A549 (cell line): Measurements from ENCODE around the gene CXorf49. TPM values are rescaled to one million over a fixed set of nuclear protein-coding genes. Genes with fewer than 3 reads are reported as not detected.

Experiments
- ATAC-seq, 2 experiments: fragments of 200-7000 bp in 1 of 2; fragments of >200 bp in 1 of 2; cut with Nextera tagmentation in 1 of 2; cut with Tn5 transposase in 1 of 2; 3 replicates each; pipeline versions ENCODE4 v1.8.0 to v1.9.1; 2018 to 2020; ENCODE audit warnings: mild to moderate bottlenecking in 1 of 2, moderate library complexity in 1 of 2
- CTCF ChIA-PET: fragments of 300-600 bp; sonication (Branson Sonifier 250); formaldehyde crosslinking; extraction: SDS; loops from one replicate; lab custom pipeline; 2021; ENCODE audit warnings: antibody characterized with exemption, inconsistent platforms; lab: Yijun Ruan, JAX
- POLR2A ChIA-PET: fragments of 350-600 bp; formaldehyde crosslinking; extraction: SDS; loops from one replicate; lab custom pipeline; 2021; ENCODE audit warnings: antibody characterized with exemption, inconsistent platforms; lab: Yijun Ruan, JAX
- DNase-seq, 2 experiments: peaks; one replicate each; pipeline versions ENCODE4 v3.0.0 to v3.0.0-alpha.2; 2011 to 2016; ENCODE audit warnings: low read depth in 1 of 2, low spot score in 1 of 2
- FAIRE-seq: peaks from 2 replicates; lab custom pipeline; 2011; peaks lifted over from hg19 to GRCh38; lab: Jason Lieb, UNC
- H3K27ac ChIP-seq, 2 experiments: fragments of >200 bp; sonication (Bioruptor Twin); formaldehyde crosslinking; 3 replicates each; pipeline ENCODE4 v1.5.1; 2016 to 2017
- H3K4me1 ChIP-seq: fragments of >200 bp; sonication (Bioruptor Twin); formaldehyde crosslinking; 3 replicates; pipeline ENCODE4 v1.6.1; 2016
- H3K4me2 ChIP-seq: fragments of >200 bp; sonication (Bioruptor Twin); formaldehyde crosslinking; 3 replicates; pipeline ENCODE4 v1.6.1; 2016
- H3K4me3 ChIP-seq: fragments of >200 bp; sonication (Bioruptor Twin); formaldehyde crosslinking; 3 replicates; pipeline ENCODE4 v1.5.1; 2016
- H3K9me3 ChIP-seq: fragments of >200 bp; sonication (Bioruptor Twin); formaldehyde crosslinking; 3 replicates; pipeline ENCODE4 v1.6.1; 2016
- BHLHE40 ChIP-seq: IDR thresholded peaks from 2 replicates; pipeline ENCODE4 v1.6.1; 2012; ENCODE audit warnings: low read depth, low read length, inconsistent platforms
- CBX2 ChIP-seq: fragments of 200-600 bp; sonication (generic); IDR thresholded peaks from 2 replicates; pipeline ENCODE4 v1.6.1; 2016; ENCODE audit warnings: low read depth, mild to moderate bottlenecking, borderline replicate concordance
- CBX8 ChIP-seq: fragments of 200-600 bp; sonication (generic); IDR thresholded peaks from 2 replicates; pipeline ENCODE4 v1.6.1; 2016
- ESRRA ChIP-seq: fragments of 150-350 bp; IDR thresholded peaks from 2 replicates; pipeline ENCODE4 v1.6.1; 2014; ENCODE audit warnings: mild to moderate bottlenecking, low read length, borderline replicate concordance
- FOSL2 ChIP-seq, 2 experiments: fragments of 450-650 bp in 1 of 2; fragments of >200 bp in 1 of 2; sonication (Bioruptor Twin) in 1 of 2; formaldehyde crosslinking; IDR thresholded peaks; 2 replicates each; pipeline versions ENCODE4 v1.5.0 to v1.6.1; 2016 to 2020; ENCODE audit warnings: mild to moderate bottlenecking in 1 of 2, moderate library complexity in 1 of 2
- HES2 ChIP-seq: fragments of >200 bp; sonication (Bioruptor Twin); formaldehyde crosslinking; IDR thresholded peaks from 2 replicates; pipeline ENCODE4 v1.6.1; 2016
- HEYL ChIP-seq: fragments of 250-450 bp; sonication (Bioruptor Pico); IDR thresholded peaks from 2 replicates; pipeline ENCODE4 v1.8.0; 2021; ENCODE audit warnings: mild to moderate bottlenecking, moderate library complexity
- HOXB13 ChIP-seq: fragments of 250-450 bp; sonication (Bioruptor Pico); IDR thresholded peaks from 2 replicates; pipeline ENCODE4 v1.5.0; 2020; ENCODE audit warnings: low read depth, mild to moderate bottlenecking, moderate library complexity
- KDM5A ChIP-seq: fragments of 200-600 bp; sonication (generic); IDR thresholded peaks from 2 replicates; pipeline ENCODE4 v1.6.1; 2016; ENCODE audit warnings: antibody characterized with exemption, mild to moderate bottlenecking
- MYC ChIP-seq: IDR thresholded peaks from 2 replicates; pipeline ENCODE4 v1.6.1; 2012; ENCODE audit warnings: mild to moderate bottlenecking, inconsistent platforms, low read length, improper control_type of control experiment, borderline replicate concordance
- NR3C1 ChIP-seq: fragments of >200 bp; sonication (Bioruptor Twin); formaldehyde crosslinking; IDR thresholded peaks from 3 replicates; pipeline ENCODE4 v1.6.1; 2017
- PBX3 ChIP-seq: IDR thresholded peaks from 2 replicates; pipeline ENCODE4 v1.6.1; 2012
- RFX5 ChIP-seq: fragments of 450-650 bp; IDR thresholded peaks from 2 replicates; pipeline ENCODE4 v1.7.1; 2014; ENCODE audit warnings: antibody characterized with exemption, mild to moderate bottlenecking, moderate library complexity
- RNF2 ChIP-seq: fragments of 200-600 bp; sonication (generic); IDR thresholded peaks from 2 replicates; pipeline ENCODE4 v1.6.1; 2016; ENCODE audit warnings: low read depth, mild to moderate bottlenecking, antibody characterized with exemption, moderate library complexity, borderline replicate concordance
- TFCP2L1 ChIP-seq: fragments of 250-450 bp; sonication (Bioruptor Pico); IDR thresholded peaks from 2 replicates; pipeline ENCODE4 v1.5.0; 2021; ENCODE audit warnings: mild to moderate bottlenecking
- ZFP36 ChIP-seq: fragments of 450-650 bp; IDR thresholded peaks from 2 replicates; pipeline ENCODE4 v1.6.1; 2014; ENCODE audit warnings: borderline replicate concordance; ENCODE audit not compliant: partially characterized antibody
- ZSCAN20 ChIP-seq: fragments of 250-450 bp; sonication (Bioruptor Pico); IDR thresholded peaks from 2 replicates; pipeline ENCODE4 v1.8.0; 2022; ENCODE audit warnings: mild to moderate bottlenecking, moderate library complexity
- WGBS: methylation state at CpG from one replicate; pipeline ENCODE4 v1.1.6; 2017; ENCODE audit errors: missing lambda C conversion rate; 5-methylcytosine and 5-hydroxymethylcytosine counted together
- polyA plus RNA-seq, 4 experiments: library from polyadenylated mRNA; depleted of rRNA in 3 of 4; stranded (reverse); fragments of >200 nt; fragmentation: RNase III in 1 of 4; extraction: RNeasy Plus Mini Kit Qiagen cat#74134 plus additional on column Dnase treatment in 1 of 4; gene quantifications; 2 replicates in 3 of 4; 3 replicates in 1 of 4; pipeline ENCODE4 v1.2.3, GENCODE V29; 2011 to 2017
- TF ChIP-seq, protein P1 (sequence below): fragments of >200 bp; sonication (Bioruptor Twin); formaldehyde crosslinking; IDR thresholded peaks from 3 replicates; pipeline ENCODE4 v1.5.1; 2016
- TF ChIP-seq, protein P2 (sequence below): IDR thresholded peaks from 2 replicates; pipeline ENCODE4 v1.6.1; 2012; ENCODE audit warnings: low read depth, borderline replicate concordance
- TF ChIP-seq, protein P3 (sequence below): fragments of 150-350 bp; IDR thresholded peaks from 2 replicates; pipeline ENCODE4 v1.6.1; 2014; ENCODE audit warnings: low read depth, mild to moderate bottlenecking, low read length

CXorf49 gene
- polyA plus RNA-seq, 2 of the 4 experiments (the other 2 are of a cell fraction) = not detected

GRCh38 chrX:71668248-71668595, 49.9 kb downstream of the CXorf49 start:
- no peak for TF ChIP-seq ZFP36
- TF ChIP-seq HEYL (CRISPR knock-in tag) = no peak
- TF ChIP-seq NR3C1 = no peak
- TF ChIP-seq CBX2 = no peak
- no peak for TF ChIP-seq RNF2
- no peak for TF ChIP-seq BHLHE40
- H3K4me2 ChIP-seq = no peak overlapping the region
- CTCF ChIA-PET = no interaction called here
- WGBS = 93% methylated on average over 8 of the region's 16 CpGs
- H3K27ac ChIP-seq = no peak overlapping the region
- FAIRE-seq (no peak), ATAC-seq (no peak), DNase-seq (no peak)
- H3K4me3 ChIP-seq = no peak overlapping the region
- no peaks in the 10 kb centered on the region for H3K9me3 ChIP-seq
- POLR2A ChIA-PET = no interaction called here
- H3K4me1 ChIP-seq = no peaks in the 10 kb centered on the region

- no peak within 1 kb of the TSS for H3K27ac ChIP-seq
- no peak for ATAC-seq
Observed at GRCh38 chrX:71667328-71668247, 50.5 kb downstream of the CXorf49 start, which contains the start of gene LOC101059915. TSS of gene LOC101059915 (plus strand) at chrX:71667546.

More at GRCh38 chrX:71667328-71668247, 50.5 kb downstream of the CXorf49 start, which contains the start of gene LOC101059915:
- 85% methylated on average over 26 of the region's 50 CpGs for WGBS
- ChIA-PET POLR2A (no interaction called here), CTCF (no interaction called here)
- no peak within 1 kb of the TSS for H3K4me3 ChIP-seq
- H3K4me2 ChIP-seq = no peak within 1 kb of the TSS
- FAIRE-seq = no peak
- TF ChIP-seq ZSCAN20 = no peak
- TF ChIP-seq, protein P1, sequence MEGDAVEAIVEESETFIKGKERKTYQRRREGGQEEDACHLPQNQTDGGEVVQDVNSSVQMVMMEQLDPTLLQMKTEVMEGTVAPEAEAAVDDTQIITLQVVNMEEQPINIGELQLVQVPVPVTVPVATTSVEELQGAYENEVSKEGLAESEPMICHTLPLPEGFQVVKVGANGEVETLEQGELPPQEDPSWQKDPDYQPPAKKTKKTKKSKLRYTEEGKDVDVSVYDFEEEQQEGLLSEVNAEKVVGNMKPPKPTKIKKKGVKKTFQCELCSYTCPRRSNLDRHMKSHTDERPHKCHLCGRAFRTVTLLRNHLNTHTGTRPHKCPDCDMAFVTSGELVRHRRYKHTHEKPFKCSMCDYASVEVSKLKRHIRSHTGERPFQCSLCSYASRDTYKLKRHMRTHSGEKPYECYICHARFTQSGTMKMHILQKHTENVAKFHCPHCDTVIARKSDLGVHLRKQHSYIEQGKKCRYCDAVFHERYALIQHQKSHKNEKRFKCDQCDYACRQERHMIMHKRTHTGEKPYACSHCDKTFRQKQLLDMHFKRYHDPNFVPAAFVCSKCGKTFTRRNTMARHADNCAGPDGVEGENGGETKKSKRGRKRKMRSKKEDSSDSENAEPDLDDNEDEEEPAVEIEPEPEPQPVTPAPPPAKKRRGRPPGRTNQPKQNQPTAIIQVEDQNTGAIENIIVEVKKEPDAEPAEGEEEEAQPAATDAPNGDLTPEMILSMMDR = no peak
- no peak for TF ChIP-seq PBX3
- TF ChIP-seq BHLHE40 = no peak
- no peak for TF ChIP-seq KDM5A
- TF ChIP-seq HOXB13 = no peak
- TF ChIP-seq, protein P2, sequence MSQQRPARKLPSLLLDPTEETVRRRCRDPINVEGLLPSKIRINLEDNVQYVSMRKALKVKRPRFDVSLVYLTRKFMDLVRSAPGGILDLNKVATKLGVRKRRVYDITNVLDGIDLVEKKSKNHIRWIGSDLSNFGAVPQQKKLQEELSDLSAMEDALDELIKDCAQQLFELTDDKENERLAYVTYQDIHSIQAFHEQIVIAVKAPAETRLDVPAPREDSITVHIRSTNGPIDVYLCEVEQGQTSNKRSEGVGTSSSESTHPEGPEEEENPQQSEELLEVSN = no peak
- no peak for TF ChIP-seq FOSL2 (IDR thresholded peaks at IDR 0.05)
- TF ChIP-seq FOSL2 (CRISPR knock-in tag; IDR thresholded peaks at IDR 0.05) = no peak
- no peak for TF ChIP-seq TFCP2L1 (CRISPR knock-in tag)
- no peak for TF ChIP-seq HES2
- TF ChIP-seq RNF2 = no peak
- TF ChIP-seq MYC = no peak
- TF ChIP-seq CBX8 = no peak
- no peak for TF ChIP-seq RFX5
- TF ChIP-seq, protein P3, sequence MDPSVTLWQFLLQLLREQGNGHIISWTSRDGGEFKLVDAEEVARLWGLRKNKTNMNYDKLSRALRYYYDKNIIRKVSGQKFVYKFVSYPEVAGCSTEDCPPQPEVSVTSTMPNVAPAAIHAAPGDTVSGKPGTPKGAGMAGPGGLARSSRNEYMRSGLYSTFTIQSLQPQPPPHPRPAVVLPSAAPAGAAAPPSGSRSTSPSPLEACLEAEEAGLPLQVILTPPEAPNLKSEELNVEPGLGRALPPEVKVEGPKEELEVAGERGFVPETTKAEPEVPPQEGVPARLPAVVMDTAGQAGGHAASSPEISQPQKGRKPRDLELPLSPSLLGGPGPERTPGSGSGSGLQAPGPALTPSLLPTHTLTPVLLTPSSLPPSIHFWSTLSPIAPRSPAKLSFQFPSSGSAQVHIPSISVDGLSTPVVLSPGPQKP = no peak
- TF ChIP-seq ESRRA = no peak
- no peaks in the 10 kb centered on the region for H3K4me1 ChIP-seq
- no peaks in the 10 kb centered on the region for H3K9me3 ChIP-seq
- no peak for DNase-seq
